HG02973 (cell line): ENCODE results near the gene ARFGEF3.
"Not testable (repeated sequence)": the region's sequence is repeated elsewhere in the genome, so short reads cannot be mapped to it uniquely, and the experiment has no call there.

Source experiments
- ATAC-seq: cut with Tn5 transposase; IDR thresholded peaks from one replicate; pipeline ENCODE4 v1.9.1; 2021; ENCODE audit warnings: moderate library complexity; ENCODE audit not compliant: unreplicated experiment

Gene ARFGEF3

DNA sequence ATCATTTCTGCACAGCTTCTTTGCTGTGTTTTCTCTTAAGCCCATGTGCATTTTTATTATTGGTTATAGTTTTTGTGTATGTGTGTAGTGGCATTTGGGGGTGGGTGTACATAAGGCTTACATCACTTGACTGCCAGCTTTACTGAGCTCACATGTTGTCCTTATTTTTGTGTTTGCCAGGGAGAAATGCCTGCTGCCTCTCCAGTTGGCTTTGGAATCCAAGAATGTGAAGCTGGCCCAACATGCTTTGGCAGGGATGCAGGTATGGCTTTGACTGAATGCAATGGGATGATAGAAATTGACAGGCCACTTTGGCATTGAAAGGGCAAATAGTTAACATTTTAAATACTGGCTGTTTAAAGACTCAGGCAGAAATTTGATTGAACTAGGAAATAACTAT lies 45.1 kb downstream of the ARFGEF3 start:
- ATAC-seq = no peak

DNA sequence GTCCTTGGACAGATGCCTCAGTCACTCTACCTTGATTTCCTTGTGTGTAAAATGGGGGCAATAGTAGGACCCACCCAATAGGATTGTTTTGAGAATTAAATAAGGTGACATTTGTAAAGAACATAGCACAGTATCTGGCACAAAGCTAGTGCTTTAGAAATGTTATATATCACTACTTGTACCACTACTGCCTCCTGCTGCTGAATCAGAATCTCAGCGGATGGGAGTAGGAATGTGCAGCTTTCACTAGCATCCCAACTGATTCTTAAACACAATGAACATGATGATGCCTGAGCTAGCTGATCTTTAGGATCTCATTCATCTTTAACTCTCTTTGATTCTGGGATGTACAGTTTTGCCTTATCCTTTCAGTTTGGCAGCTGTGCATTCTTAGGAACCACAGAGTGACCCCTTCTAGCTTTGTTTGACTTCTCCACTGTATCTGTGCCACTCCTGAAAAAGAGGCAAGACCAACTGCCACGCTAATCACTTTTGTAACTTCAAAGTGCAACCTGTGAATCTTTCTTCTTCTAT lies 49.4 kb downstream of the ARFGEF3 start:
- no peak for ATAC-seq

DNA sequence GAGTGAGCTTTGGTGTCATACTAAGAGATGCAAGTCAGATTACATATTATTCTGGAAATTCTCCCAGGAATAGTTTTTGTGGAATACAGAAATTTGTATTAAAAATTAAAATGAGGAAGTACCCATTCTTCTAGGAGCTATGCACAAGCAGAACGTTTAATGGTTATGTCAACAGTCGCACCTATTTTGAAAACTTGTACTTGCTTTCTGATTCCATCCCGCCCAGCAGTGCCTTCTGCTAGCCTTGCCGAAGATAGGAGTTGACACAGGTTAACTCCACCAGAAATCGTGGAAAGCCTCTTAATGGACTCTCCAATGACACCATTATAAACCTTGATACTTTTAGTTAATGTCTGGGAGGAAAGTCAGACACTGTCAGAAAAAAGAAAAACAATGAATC lies 49.9 kb downstream of the ARFGEF3 start:
- no peak for ATAC-seq

DNA sequence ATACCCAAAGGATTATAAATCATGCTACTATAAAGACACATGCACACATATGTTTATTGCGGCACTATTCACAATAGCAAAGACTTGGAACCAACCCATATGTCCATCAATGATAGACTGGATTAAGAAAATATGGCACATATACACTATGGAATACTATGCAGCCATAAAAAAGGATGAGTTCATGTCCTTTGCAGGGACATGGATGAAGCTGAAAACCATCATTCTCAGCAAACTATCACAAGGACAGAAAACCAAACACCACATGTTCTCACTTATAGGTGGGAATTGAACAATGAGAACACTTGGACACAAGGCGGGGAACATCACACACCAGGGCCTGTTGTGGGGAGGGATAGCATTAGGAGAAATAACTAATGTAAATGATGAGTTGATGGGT lies 50.8 kb downstream of the ARFGEF3 start:
- not testable (repeated sequence) for ATAC-seq

DNA sequence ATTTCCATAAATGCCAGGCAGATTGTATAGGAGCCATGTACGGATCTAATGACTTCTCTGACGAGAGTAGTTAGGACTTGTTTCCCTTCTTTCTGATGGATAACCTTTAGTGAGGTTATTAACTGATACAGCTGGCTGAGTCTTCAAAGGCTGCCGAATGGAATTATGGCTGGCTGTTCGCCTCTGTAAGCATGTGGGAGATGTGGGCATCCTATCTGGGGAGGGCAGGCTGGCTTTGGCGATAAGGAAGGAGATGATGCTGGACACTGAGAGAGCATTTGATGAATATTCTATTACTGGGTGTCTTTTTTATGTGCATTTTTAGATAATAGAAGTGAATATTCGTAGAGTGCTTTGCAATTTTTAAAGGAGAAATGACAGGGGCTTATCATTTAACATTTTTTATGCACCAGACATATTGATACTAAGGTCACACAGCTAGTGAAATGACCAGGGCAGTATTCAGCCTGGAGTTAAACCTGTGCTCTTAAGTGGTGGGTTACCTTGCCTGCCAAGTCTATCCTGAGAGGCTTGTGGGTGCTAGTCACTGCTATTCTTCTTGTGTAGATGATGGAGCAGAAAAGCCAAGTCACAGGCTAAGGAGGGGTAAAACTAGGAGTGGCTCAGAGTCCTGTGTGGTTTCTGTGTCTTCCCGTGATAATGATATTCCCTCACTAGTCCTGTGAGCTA lies 53.5 kb downstream of the ARFGEF3 start:
- ATAC-seq = no peak

DNA sequence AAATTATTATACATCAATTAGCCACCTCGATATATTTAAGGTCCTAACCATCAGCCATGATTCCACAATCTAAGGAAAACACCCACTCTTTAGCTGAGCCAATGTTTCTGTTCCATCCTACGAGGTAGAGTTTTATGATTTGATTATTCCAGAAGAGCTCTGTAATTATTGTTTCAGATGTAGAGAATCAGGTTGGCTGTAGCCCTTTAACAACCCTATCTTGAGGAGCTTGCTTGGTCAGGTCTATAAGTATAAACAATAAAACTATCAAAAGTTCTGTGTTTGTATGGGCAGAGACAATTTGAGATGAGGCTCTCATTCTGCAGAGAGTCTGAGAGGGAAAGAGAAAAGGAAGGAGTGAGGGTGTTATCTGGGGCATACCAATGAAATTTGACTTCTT lies 56.7 kb downstream of the ARFGEF3 start, which contains the start of gene PBOV1:
PBOV1 (minus strand) TSS at position 43 of the 400 bp plus-strand sequence. CDS start 96 bp downstream, outside the sequence.
- no peak for ATAC-seq

DNA sequence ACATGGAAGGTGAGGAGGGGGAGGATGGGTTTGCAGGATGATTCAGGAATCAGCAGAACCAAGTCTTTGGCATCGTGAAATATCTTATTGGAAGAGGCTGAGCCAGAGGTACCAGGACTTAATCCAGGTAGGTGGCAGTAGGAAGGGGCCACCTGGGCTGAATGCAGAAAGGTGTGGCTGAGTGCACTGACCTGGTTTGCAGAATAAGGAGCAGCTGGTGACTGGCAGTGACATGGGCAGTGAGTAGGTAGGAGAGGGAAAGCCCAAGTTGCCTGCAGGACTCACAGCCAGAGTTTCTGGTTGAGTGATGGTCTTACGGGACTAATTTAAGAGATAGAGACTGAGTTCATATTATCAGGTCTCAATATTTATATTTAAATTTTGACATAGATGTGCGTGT lies 57.7 kb downstream of the ARFGEF3 start:
- no peak for ATAC-seq

DNA sequence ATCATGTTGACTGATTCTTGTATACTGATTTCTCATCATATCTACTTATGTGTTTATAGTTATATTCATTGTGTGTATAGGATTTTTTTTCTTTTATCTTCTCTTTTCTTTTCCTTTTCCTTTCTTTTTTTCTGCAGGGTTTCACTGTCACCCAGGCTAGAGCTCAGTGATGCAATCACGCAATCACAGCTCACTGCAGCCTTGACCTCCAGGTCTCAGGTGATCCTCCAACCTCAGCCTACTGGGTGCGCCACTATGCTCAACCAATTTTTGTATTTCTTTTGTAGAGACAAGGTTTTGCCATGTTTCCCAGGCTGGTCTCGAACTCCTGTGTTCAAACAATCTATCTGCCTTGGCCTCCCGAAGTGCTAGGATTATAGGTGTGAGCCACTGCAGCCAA lies 58.2 kb downstream of the ARFGEF3 start:
- ATAC-seq = no peak

DNA sequence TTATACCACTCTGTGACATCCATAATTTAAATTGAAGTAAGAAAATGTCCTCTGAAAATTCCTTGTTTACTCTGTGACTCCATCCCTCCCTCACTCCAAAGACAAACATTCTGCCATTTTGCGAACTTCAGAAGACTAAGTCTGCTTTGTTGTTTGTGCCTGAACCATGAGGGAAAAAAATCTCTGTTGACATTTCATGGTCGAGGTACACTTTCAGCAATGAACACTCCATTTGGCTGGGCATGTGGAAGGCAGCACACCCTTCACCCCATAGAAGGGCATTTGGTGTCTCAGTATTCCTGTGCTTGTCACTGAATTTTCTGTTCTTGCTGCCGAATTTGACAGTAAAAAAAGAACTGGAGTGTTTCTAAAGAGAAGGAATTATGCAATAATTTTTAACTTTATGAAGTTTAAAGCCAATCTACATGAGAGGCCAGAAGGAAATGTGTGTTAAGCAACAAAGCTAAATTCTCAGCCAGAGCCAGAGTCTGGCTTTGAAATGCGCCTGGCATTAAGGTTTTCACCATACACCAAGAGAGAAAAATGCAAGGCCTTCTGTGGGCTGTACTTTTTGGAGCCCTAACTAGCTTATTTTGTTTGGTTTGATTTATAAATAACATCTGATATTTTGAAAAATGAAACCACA lies 61.3 kb downstream of the ARFGEF3 start:
- no peak for ATAC-seq

DNA sequence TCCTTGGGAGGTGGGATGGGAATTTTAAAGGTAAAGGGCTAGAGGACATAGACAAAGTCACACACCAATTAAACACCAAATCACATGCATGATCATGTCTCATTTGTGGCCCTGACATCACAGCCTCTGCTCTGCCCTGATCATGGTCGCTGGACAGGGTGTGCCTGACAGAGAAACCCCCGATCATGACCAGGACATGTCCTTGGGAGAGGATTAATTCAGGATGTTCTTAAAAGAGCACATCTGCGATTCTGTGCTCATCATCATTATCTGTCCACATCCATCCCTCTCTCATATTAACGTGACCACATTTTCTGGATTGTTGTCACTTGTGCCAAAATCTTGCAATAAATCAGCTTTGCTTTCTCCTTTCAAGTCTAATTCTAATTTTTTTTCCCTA lies 64.2 kb downstream of the ARFGEF3 start:
- no peak for ATAC-seq

DNA sequence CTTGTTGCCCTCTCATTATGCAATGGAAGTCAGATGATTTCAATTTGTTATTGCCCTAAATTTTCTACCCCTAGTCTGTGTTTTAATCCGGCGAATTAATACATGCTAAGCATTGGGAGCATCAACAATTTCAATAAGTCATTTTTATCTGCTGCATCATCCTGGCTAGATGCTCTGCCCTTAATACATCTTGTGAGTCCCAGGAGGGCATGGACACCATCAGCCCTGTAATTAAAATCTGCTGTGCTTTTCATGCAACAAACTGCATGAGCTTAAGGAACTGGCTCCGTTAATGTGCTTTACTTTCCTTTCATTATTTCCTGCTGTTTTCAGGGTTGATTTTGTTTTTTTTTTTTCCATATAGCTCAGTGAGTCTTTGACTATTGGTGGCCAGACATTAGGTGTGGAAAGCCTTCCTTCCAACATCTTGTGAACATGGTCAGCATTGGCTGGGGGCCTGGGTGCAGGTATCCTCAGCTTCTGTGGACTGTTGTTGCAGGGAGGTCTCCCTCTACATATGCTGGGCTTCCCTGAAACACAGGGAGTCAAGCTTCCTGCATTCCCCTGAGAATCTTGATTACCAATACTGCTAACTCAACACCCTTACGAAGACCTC lies 65.1 kb downstream of the ARFGEF3 start:
- no peak for ATAC-seq

DNA sequence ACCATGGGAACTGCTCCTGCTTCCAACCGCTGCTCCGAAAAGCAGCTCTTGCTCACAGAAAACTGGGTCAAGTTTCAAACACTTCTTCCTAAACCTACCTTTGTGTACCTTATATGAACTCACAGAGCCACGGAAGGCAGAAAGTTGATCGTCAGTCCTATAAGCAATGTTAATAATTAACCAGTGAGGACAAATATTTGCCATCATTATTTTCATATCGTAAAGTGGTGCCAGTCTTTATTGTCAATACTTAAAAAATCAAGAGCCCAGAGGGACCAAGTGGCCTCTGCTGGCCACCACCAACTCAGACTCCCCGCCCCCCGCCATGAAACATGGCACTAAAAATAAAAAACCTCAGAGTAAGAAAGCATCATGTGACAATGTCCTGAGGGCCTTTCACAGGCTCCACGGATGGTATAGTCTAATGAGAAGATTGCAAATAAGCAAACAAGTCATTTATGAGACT lies 65.6 kb downstream of the ARFGEF3 start:
- ATAC-seq = no peak

DNA sequence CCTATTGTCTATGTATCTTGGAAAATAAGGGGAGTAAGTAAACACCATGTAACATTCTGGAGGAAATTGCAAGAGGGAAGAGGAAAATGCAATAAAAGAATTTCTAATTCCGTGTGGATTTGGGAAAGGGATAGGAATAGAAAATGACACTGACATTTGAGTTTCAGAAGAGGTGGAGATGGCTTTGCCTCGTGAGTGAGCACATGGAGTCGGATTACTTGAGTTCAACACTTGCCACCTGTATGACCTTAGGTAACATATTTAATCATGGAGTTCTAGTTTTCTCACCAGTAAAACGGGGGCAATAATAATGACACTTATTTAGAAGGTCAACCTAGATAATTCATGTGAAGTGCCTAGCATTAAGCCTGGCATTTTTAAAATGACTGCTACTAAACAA lies 67.3 kb downstream of the ARFGEF3 start:
- ATAC-seq = no peak

DNA sequence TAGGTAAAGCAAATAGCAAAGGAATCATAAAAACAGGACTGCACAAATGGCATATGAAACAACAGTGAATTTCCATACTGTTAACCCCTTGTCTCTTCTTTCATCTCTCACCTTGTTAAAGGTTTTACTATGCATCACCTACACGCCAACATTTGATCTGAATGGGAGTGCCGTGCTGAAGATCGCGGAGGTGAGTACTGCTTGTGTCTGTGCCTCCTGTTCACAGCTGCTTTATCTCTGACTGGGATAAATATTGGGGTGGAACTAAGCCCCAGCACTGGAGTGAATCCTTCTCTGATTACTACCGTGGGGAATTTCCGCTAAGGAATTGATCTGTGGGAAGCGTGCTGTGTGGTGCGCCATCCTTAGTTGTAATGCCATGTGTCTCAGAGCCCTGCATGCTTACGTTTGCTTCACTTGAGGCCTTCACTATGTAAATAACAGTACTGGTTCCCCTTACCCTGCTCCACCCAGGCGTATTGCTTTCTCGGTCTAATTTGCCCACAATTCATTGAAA lies 68.0 kb downstream of the ARFGEF3 start:
- ATAC-seq = no peak

DNA sequence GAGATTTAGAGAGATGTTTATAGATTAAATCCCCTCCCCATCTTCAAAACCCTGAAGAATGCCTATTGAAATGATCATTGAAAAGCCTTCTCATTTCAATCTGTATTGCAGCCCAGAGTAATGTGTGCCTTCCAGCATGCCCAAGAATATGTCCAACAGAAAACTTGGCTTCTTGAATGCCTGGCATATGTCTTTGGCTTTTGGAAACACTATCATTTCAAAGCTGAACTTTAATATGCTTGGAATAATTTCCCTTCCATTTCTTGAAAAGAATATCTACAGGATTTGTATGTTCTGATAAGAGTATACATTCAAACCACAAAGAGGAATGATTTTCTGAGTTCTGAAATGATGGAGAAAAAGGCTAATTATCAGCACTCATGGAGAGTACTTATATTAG lies 68.5 kb downstream of the ARFGEF3 start:
- ATAC-seq = no peak

DNA sequence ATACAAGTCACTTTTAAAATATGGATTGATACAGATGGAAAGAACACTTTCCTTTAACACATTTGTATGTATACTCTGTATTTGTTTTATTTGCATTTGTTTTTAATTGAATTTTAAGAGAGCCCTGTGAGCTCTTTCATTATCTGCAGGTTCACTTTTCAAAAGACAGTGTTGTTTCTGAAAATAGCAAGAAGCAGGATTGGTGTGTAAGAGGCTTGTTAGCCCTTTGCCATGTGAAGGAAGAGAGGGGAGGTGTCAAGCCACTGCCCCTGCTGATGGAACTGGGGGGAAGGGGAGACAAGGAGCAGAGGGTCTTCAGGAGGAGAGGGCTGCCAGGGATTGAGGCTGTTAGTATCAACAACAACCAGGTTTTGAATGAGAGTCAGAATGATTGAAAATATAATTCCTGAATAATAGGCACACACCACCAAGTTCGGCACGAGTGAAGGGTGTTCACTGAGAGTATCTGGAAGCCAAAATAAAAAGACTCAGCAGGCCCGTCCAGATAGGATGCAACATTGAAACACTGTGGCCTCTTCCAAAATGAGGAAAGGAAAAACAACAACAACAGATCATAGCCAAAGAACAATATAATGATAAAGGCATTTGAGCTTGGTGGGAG lies 69.1 kb downstream of the ARFGEF3 start:
- ATAC-seq = no peak

DNA sequence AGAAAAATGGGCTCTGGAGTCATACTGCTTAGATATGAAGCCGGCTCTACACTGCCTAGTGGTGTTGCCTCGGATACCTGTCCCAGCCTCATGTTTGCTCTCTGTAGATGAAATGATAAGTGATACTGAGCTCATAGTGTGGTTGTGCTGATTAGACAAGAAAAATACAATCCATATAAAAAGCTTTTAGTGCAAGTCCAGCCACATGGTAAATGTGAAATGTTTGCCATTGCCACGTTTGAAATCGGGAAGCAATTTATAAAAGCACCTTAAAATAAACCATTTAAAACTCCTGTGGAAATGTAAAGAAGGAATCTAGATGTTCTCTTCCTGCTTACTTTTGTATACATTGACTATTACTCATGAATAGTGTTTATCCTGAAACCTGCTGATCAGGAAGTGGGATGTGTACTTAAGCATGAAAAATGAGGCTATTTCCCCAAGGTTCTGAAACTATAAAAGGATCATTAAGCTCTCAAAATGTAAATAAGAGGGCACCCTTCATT lies 69.7 kb downstream of the ARFGEF3 start:
- ATAC-seq = no peak

DNA sequence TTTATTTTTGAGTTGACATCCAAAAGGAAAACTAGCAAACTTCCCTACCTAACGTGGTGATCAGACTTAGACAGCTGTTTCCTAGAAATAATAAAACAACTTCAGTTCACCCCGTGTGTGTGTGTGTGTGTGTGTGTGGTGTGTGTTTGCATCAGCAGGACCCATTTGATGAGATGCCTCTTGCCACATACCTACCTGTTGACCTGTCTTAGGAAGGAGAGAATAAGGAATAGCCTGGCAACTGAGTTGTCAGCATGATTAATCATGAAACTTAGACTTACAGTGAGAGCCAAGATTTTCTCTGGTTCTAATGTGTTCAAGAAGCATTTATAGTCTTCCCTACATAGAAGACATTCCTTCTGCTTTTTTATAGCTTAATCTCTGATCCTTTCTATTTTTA lies 72.6 kb downstream of the ARFGEF3 start:
- no peak for ATAC-seq

DNA sequence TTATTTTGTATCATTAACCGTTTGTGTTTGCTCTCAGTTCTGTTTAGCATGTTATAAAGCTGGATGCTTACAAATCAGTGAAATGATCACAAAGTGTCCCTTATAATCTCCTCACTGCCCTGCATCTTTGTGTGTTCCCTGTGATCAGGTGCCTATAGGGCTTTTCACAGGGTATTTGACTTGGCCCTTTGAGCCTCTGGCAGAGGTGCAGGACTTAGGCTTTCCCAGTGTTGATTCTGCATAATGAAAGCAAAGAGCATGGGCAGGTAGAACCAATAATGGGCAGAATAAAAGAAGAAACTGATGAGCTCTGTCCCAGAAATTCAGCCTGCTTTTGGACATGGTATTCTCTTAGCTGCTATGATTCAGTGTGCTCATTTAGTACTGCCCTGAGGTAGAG lies 73.5 kb downstream of the ARFGEF3 start:
- no peak for ATAC-seq

DNA sequence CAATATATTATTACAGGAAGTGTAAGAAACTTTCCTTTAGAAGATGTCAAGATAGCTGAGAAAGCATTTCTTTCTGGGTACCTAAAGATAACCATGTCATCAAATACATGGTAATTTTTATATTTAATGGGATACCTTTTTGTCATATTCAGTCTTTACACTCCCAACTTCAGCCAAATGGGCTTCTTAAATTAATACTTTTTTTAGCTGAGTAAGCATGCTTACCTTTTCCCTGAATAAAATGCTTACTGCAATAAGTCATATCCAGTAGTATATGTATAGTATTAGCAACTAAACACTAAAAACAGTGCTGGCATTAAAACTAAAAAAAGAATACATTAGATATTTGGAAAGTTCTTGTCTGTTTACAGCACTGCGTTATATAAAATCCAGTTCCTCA lies 74.0 kb downstream of the ARFGEF3 start:
- ATAC-seq = no peak

DNA sequence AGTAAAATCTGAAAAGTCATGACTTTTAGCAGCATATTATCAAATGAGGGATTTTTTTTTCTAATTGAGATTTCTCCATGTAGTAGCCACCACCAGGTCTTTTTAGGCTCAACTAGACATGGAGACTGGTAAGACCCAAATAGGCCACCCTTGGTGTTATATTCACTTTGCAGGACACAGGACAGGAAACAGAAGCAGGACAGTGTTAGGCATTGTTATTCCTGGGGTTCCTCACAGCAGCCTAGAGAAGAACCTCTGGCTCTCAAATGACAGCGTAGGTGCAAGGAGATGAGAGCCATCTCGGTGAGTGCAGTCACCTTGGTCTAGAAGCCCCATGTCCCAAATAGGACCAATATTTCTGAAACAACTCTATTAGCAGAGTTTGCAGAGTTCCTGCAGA lies 75.7 kb downstream of the ARFGEF3 start:
- no peak for ATAC-seq
